GM12892 (cell line): ENCODE results near the gene QKI.

Experiments
- POLR2A ChIP-seq: IDR thresholded peaks from 2 replicates; pipeline ENCODE4 v1.6.1; 2011; ENCODE audit warnings: low read depth, low read length, control low read depth
- POLR2AphosphoS5 ChIP-seq: IDR thresholded peaks from 2 replicates; pipeline ENCODE4 v1.6.1; 2011; ENCODE audit warnings: low read depth, low read length, control low read depth
- TAF1 ChIP-seq: IDR thresholded peaks from 2 replicates; pipeline ENCODE4 v1.6.1; 2011; ENCODE audit warnings: low read depth, mild to moderate bottlenecking, control low read depth, low read length, borderline replicate concordance

DNA sequence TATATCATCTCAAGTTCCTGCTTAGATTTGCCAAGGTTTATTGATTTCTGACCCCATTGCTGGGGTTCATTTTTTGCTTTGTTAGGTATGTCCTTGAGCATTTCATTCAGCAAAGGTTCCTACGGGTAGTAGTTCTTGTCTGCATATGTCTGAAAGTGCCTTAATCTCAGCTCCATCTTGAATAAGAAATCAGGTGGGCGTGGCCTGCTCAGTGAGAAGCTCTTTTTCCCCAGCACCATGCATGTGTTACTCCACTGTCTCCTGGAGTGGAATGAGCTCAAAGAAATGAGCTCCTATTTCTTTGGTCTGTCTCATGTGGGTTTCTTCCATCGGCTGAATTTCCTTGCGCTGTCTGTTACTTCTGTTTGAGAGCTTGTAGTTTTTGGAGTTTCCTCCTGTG is 201.9 kb downstream of the QKI start:
- no peak for TF ChIP-seq POLR2A
- TF ChIP-seq POLR2AphosphoS5: no peak
- TF ChIP-seq TAF1: no peak
